Nephron (organoid): ENCODE data around the gene UFD1.

Experiments used
- H3K27ac Mint-ChIP-seq, 3 experiments: 2 replicates each; pipeline ENCODE4 v1.8.0; 2020; ENCODE audit warnings: mixed read lengths in 3 of 3, mild to moderate bottlenecking in 2 of 3, moderate library complexity in 1 of 3
- H3K27me3 Mint-ChIP-seq: 2 replicates; pipeline ENCODE4 v1.8.0; 2021; ENCODE audit warnings: low read depth, mild to moderate bottlenecking, moderate library complexity, mixed read lengths
- H3K36me3 Mint-ChIP-seq: 2 replicates; pipeline ENCODE4 v1.8.0; 2020; ENCODE audit warnings: low read depth, mixed read lengths
- H3K4me1 Mint-ChIP-seq: 2 replicates; pipeline ENCODE4 v1.8.0; 2020; ENCODE audit warnings: mixed read lengths
- H3K4me3 Mint-ChIP-seq, 3 experiments: 2 replicates each; pipeline ENCODE4 v1.8.0; 2020; ENCODE audit warnings: mild to moderate bottlenecking in 3 of 3, mixed read lengths in 3 of 3, moderate library complexity in 2 of 3
- H3K9me3 Mint-ChIP-seq: 2 replicates; pipeline ENCODE4 v1.8.0; 2020; ENCODE audit warnings: mixed read lengths
- CTCF ChIP-seq, 3 experiments: fragments of 200-600 bp; sonication (generic); IDR thresholded peaks; one replicate each; pipeline ENCODE4 v1.5.0; 2021; ENCODE audit warnings: antibody characterized with exemption in 3 of 3; ENCODE audit not compliant: unreplicated experiment in 3 of 3

UFD1 gene

DNA sequence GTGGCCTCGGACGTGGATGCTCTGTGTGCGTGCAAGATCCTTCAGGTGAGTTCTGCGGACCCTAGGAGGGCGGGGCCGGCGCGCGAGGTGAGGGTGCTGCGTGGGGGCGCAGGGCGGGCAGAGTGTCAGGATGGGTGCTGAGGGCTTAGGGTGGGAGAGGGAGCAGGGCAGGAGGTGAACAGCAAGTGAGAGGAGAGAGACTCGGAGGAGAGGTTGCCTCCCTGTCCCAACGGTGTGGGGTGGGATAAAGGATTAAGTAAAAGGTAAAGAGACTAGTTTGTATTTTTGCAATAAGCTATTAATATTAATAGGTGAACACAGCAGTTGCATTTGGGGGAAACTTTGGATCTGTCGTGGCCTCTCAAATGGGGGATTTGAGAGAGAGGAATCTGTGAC is 1.2 kb upstream of the UFD1 start:
- peak overlapping the region in 1 of 3 experiments; percentile 100 for H3K27ac Mint-ChIP-seq
- peaks cover 34% of the 10 kb centered on the region for H3K4me1 Mint-ChIP-seq
- H3K36me3 Mint-ChIP-seq, result peaks cover 12% of the 10 kb centered on the region
- no peak for TF ChIP-seq CTCF (IDR thresholded peaks at IDR 0.05; ENCODE audit: unreplicated experiment in 3 of 3)
- H3K4me3 Mint-ChIP-seq, result peak overlapping the region; percentile 88 to 98 (median 91)
- no peaks in the 10 kb centered on the region for H3K9me3 Mint-ChIP-seq
- no peaks in the 10 kb centered on the region for H3K27me3 Mint-ChIP-seq

- H3K4me1 Mint-ChIP-seq, result peaks cover 34% of the 10 kb centered on the region
- peaks cover 6% of the 10 kb centered on the region for H3K36me3 Mint-ChIP-seq
- no peaks in the 10 kb centered on the region for H3K9me3 Mint-ChIP-seq
- peak within 1 kb of the TSS; percentile 99 to 100 (median 100) for H3K27ac Mint-ChIP-seq
- H3K4me3 Mint-ChIP-seq, result peak within 1 kb of the TSS; percentile 88 to 98 (median 91)
- TF ChIP-seq CTCF (IDR thresholded peaks at IDR 0.05; ENCODE audit: unreplicated experiment in 3 of 3), result no peak
- no peaks in the 10 kb centered on the region for H3K27me3 Mint-ChIP-seq
Observed at GRCh38 chr22:19479355-19480172, 571 bp upstream of the UFD1 start, which contains the start of gene CDC45. CDC45 (plus strand) TSS chr22:19479920; CDS start chr22:19479969, 49 bp downstream.

GRCh38 chr22:19478045-19478900 is 720 bp downstream of the UFD1 start:
- Mint-ChIP-seq H3K4me3 (peak overlapping the region; percentile 88 to 98 (median 91)), H3K9me3 (no peaks in the 10 kb centered on the region), H3K27ac (peak overlapping the region; percentile 86 to 100 (median 99)), H3K4me1 (peaks cover 34% of the 10 kb centered on the region), H3K36me3 (peaks cover 8% of the 10 kb centered on the region), H3K27me3 (no peaks in the 10 kb centered on the region)
- no peak for TF ChIP-seq CTCF (IDR thresholded peaks at IDR 0.05; ENCODE audit: unreplicated experiment in 3 of 3)

- Mint-ChIP-seq H3K27ac (peak overlapping the region; percentile 86 to 100 (median 99)), H3K36me3 (peaks cover 9% of the 10 kb centered on the region), H3K4me3 (peak overlapping the region; percentile 88 to 98 (median 91)), H3K4me1 (peaks cover 34% of the 10 kb centered on the region), H3K27me3 (no peaks in the 10 kb centered on the region), H3K9me3 (no peaks in the 10 kb centered on the region)
- TF ChIP-seq CTCF (IDR thresholded peaks at IDR 0.05; ENCODE audit: unreplicated experiment in 3 of 3), result peak in 1 of 3 experiments; percentile 27
Observed at GRCh38 chr22:19477321-19478044, 1.5 kb downstream of the UFD1 start.

DNA sequence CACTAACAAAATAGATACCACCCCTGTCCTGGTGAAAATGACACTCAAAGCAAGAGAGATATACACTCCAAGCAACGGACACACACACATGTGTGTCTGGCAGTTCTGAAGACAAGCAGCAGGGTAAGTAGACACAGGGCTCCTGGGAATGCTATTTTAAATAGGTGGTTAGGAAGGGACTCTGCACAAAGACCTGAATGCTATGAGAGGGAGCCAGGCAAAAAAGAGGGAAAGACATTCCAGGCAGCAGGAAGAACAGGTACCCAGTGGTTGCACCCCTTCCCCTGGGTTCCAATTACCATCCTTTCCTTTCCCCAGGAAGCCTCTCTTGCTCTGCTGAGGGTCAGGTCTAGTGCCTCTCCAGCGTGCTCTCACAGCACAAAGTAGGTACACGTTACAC is 3.0 kb downstream of the UFD1 start:
- TF ChIP-seq CTCF (IDR thresholded peaks at IDR 0.05; ENCODE audit: unreplicated experiment in 3 of 3), result no peak
- no peaks in the 10 kb centered on the region for H3K27me3 Mint-ChIP-seq
- H3K4me1 Mint-ChIP-seq, result peaks cover 34% of the 10 kb centered on the region
- peaks cover 17% of the 10 kb centered on the region for H3K36me3 Mint-ChIP-seq
- H3K9me3 Mint-ChIP-seq, result no peaks in the 10 kb centered on the region
- H3K4me3 Mint-ChIP-seq, result peak overlapping the region; percentile 59 to 73 (median 60)
- H3K27ac Mint-ChIP-seq, result peak overlapping the region in 1 of 3 experiments; percentile 20
